HG03196 (cell line): ENCODE measurements around the gene GCNT2.
"Not testable (repeated sequence)": the region's sequence is repeated elsewhere in the genome, so short reads cannot be mapped to it uniquely, and the experiment has no call there.

ENCODE experiments used
- ATAC-seq: cut with Tn5 transposase; IDR thresholded peaks from one replicate; pipeline ENCODE4 v1.9.1; 2021; ENCODE audit not compliant: unreplicated experiment

GCNT2 gene

DNA sequence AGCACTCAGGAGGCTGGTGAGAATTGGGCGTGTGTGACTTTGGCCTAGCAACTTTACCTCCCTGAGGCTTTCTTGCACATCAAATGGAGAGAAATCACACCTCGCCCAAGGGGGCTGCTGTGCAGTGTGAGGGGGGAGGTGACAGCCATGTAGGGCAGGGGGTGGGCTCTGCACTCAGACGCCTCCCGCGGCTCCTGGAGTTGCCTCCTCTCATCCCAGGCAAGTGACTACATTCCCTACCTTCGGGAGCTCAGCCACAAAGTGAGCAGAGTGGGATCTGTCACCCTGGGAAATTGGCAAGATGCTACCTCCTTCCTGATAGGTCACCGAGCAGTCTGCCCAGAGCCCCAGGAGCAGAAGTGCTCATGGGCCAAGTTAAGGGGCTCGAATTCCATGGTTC is 56.0 kb downstream of the GCNT2 start:
- ATAC-seq, result no peak

DNA sequence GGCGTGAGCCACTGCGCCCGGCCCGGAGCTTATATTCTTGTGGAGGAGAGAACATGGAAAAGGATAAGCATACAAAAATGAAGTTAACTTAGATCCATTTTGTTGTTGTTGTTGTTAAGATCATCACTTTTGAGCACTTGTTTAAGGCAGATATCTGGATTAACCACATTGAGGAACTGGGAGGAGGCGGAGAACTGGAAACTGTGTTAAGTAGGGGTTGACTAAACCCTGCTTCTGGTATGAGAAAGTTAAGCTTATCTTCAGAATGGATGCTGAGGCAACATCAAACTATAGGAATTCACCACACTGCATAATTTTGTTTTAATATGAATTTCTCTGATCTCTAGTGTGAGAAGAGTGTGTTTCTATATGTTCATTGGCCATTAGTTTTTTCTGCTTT is 57.6 kb downstream of the GCNT2 start:
- no peak for ATAC-seq

DNA sequence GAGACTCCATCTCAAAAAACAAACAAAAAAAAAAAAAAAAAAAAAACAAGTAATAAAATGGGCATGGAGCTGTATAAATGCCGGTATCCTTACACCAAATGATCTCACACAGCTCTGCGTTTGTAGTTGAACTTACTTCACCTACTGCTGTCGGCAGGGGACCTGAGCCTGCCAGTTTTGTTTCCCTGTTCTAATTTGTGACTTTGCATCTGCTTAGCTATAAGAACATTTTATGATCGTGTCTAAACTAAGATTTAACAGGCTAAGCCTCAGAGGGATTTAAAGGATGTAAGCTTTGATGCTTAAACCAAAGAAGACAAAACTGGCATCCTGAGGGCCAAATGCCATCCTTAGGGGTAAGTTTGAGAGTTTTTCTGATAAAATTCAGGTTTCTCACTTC is 58.7 kb downstream of the GCNT2 start:
- ATAC-seq, result no peak

DNA sequence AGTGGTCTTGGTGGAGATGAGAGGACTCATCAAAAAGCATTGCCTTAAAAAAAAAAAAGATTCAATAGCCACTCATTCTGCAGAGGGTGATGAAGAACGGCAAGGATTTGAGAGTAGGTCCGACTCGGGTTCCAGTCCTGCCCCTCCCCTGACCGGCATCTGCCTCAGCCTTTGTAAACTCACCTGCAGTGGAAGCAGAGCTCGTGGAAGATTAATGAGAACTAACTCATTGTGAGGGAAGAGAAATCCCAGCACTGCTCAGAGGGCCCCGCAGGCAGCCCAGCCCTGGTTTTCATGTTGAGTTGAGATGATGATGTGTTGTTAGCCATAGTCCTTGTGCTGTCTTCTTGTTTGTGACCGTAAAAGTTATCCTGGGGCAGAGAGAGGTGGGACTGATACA is 59.4 kb downstream of the GCNT2 start:
- ATAC-seq, result no peak

DNA sequence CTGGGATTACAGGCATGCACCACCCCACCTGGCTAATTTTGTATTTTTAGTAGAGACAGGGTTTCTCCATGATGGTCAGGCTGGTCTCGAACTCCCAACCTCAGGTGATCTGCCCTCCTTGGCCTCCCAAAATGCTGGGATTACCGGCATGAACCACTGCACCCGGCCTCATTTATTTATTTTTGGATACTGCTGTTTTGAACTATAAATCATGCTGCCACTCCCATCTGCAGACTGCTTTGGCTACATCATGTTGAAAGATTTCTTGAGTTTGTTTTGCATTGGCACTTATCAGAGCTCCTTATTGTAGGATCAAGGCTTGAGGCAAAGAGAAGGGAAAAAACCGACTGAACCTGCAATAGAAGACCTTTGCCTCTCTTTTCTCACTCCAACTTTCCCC is 60.3 kb downstream of the GCNT2 start:
- not testable (repeated sequence) for ATAC-seq

DNA sequence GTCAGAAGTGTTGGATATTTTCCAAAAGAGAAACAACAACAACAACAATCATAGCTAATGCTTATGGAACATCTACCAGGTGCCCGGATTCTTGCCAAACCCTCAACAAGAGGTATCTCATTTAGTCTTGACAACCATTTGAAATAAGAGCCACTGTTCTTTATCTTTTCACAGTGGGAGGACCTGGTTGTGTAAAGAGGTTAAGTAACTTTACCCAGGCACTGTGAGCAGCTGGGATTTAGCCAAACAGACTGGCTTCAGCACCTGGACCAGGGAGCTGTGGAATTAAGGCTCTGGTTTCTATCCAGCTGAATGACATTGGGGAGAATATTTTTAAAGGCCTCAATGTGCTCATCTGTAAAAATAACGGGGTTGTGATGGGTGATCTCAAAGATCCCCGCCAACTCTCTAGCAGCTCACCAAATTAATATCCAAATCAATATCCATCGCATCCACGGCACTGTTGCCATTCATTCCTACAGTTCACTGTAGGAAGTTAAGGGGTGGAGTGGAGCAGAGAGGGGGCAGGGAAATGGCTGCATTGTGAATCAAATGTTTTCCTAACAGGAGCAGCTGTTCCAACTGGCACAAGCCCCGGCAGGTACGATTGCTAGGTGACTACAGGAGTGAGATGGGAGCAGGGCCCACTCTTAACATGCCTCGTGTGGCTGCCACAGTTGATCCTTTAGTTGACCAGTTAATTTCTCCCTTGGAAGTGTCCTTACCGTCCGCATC is 61.8 kb downstream of the GCNT2 start:
- no peak for ATAC-seq

DNA sequence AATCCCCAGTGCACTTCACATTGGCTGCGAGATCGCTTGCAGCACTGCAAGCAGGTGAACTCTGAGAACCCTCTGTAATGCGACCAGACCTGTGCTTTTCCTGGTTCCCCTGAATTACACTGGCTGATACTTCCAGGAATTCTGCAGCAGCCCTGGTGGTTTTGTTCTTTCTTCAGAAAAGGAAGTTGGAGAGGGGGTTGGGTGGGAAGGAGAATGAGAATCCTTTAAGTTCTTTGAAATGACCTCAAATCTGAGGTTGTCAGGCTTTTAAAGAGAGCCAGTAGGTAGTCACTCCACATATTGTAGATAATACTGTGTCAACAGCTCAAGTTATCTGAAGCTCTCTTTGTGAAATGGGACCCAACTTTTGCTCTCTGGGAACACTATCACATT is 62.4 kb downstream of the GCNT2 start:
- ATAC-seq, result no peak

DNA sequence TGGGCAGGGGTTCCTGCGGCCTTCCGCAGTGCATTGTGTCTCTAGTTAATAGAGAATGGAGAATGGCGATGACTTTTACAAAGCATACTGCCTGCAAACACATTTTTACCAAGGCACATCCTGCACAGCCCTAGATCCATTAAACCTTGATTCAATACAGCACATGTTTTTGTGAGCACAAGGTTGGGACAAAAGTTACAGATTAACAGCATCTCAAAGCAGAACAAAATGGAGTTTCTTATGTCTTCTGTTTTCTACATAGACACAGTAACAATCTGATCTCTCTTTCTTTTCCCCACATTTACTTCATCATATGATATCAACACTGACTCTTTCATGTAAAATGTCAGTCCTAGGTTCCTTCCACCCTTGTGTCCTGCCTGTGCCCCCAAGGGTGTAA is 63.5 kb downstream of the GCNT2 start:
- ATAC-seq, result no peak

DNA sequence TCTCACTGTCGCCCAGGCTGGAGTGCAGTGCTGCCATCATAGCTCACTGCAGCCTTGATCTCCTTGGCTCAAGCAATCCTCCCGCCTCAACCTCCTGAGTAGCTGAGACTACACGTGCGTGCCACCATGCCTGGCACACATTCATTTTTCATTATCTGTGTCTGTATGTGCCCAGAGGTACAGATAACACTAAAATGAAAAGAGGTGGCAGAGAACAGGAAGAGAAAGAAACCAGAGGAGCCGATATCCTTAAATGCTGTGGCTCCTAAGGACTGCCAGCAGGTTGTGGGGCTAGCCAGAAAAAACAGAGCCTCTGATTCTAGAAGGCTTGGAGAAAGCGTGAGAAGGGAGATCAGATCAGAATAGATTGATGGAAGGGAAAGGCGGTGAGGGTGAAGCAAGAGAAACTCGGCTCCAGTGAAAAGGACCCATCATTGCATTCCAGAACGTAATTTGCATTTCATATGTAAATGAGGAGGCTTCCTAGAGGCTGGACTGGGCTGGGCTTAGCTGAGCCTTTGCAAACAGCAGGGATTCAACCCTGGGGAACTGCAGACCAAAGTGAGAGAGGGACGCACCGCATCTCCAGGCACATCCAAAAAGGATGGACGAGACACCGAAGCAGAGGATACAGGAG is 64.2 kb downstream of the GCNT2 start:
- no peak for ATAC-seq

DNA sequence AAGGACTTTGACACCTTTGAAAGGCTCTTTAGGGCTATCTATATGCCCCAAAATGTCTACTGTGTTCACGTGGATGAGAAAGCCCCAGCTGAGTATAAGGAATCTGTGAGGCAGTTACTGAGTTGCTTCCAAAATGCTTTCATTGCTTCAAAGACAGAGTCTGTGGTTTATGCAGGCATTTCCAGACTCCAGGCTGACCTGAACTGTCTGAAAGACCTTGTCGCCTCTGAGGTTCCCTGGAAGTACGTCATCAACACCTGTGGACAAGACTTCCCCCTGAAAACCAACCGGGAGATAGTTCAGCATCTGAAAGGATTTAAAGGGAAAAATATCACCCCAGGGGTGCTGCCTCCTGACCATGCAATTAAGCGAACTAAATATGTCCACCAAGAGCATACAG is 65.2 kb downstream of the GCNT2 start:
- no peak for ATAC-seq

DNA sequence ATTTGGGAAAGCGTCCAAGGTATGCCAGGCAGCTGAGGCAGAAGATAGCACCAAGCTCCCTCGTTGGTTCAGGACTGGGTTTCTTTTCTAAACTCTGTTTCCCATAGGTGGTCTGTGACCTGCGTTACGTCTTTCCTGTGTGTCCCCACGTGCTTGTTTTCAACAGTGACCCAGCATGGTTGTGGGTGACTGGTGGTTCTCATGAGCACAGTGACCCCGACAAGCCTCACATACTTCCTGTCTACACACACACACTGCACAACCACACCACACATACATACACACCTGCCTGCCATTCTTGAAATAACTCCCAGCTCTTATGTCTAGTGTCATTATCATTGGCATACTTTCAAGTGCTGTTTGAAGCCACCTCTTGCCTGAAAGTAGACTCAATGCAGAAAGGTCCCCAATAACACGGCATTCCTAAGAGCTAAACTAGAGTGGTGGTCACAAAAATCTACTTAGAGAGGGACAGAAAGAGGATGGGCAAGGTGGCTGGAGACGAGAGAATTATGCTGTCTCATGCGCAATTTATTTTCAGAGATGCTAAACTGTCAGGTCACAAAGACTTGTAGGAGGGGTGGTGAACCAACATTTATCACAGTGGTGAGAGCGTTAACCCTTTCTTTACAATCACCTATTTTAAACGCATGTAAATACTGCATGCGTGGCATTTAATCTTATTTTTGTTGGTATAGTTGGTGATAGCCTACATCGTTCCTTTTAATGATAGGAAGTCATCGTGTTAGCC is 66.7 kb downstream of the GCNT2 start:
- ATAC-seq, result no peak

DNA sequence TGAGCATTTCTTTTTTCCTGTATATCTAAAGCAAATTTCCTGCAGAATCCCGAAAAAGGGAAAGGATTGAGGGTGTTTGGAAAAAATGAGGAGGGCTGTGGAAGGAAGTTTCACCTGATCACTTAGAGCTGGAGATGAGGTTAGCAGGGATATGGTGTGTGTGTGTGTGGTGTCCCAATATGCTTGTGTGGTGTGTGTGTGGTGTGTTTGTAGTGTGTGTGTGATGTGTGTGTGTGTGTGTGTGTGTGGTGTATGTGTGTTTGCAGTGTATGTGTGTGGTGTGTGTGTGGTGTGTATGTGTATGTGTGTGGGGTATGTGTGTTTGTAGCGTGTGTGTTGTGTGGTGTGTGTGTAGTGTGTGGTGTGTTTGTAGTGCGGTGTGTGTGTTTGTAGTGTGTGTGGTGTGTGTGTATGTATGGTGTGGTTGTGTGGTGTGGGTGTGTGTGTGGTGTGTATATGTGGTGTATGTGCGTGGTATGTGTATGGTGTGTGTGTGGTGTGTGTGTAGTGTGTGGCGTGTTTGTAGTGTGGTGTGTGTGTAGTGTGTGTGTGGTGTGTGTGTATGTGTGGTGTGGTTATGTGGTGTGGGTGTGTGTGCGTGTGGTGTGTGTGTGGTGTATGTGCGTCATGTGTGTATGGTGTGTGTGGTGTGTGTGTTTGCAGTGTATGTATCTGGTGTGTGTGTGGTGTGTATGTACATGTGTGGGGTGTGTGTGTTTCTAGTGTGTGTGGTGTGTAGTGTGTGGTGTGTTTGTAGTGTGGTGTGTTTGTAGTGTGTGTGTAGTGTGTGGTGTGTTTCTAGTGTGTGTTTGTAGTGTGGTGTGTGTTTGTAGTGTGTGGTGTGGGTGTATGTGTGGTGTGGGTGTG is 67.6 kb downstream of the GCNT2 start:
- no peak for ATAC-seq

DNA sequence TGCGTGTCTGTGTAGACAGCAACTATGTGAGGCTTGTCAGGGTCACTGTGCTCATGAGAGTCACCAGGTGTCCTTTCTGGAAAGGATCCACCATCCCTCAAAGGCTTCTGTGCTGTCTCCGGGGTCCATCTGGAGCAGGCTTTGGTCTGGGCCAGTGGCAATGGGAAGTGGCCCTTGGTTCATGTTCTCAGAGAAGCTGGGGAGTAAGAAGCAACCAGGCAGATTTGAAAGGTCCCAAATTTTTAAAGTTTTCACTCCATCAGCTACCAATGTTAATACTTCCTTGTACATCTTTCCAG is 68.2 kb downstream of the GCNT2 start:
- ATAC-seq, result no peak

DNA sequence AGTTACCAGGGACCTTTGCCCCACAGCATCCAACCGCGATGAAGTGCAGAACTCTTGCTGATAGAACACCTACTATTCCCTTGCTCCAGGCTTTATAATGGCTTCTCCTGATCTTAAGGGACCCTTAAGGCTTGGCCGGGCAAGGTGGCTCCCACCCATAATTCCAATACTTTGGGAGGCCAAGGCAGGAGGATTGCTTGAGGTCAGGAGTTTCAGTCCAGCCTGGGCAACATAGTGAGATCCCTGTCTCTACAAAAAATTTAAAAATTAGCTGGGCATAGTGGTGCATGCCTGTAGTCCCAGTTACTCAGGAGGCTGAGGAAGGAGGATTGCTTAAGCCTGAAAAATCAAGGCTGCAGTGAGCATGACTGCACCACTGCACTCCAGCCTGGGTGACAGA is 68.8 kb downstream of the GCNT2 start:
- ATAC-seq, result no peak

DNA sequence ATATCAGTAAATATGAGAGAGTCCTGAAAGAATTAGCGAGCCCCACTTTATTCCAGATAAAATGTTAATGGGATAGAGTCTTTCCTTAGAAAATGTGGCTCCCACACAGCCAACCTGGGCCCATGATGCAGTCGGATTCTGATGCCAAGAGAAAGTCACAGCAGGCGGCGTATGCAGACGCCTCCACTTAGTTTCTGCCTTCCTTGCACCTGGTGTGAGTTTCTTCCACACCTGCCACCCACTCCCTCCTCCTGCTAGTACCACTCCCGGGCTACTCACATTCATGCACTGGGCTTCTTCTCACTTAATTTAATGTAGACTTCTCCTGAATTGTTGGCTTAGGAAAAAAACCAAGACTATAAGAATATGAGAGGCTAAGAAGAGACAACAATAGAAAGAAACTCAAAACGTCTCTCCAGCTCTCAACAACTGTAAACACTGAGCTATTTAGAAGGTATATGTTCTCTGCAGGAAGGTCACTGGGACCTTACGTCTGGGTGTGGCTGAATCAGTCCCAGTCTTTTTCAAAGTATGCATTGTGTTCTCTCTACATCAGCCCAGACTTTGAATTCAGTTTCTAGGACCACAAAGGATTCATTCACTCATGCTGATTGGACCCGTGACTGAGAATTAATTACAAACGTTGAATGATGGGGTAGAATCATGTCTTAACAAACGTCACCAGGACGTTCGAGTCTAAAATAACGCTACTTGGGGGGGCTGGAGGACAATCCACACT is 70.4 kb downstream of the GCNT2 start:
- no peak for ATAC-seq

DNA sequence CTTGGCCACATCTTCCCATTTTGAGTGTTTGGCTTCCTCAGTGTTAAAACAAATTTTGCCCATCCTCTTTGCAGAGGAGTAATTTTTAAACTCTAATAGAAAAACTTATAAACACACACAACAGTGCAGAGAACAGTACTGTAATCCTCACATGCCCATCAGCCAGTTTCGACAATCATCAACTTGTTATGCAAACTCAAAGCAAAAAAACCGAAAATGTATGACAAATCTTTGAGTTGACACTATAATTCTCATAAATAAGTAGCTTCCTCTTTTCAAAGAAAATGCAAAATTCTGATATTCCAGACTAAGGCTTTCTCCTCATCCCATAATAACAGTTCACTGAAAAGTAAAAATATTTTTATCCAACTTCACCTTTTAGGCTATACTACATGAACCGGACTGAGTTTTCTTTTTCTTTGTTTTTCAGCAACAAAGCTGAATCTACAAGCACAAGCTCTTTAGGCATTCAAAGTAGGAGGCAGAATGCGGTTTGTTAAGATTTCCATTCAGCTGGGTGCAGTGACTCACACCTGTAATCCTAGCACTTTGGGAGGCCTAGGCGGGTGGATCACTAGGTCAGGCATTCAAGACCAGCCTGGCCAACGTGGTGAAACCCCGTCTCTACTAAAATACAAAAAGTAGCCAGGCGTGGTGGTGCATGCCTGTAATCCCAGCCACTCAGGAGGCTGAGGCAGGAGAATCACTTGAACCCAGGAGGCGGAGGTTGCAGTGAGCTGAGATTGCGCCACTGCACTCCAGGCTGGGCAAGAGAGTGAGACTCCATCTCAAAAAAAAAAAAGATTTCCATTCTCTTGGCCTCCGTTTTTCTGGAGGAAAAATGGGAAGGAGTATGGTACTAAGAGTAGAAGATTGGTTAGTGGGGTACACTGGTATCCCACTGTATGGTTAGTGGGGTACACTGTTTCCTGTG is 74.8 kb downstream of the GCNT2 start:
- ATAC-seq, result no peak

DNA sequence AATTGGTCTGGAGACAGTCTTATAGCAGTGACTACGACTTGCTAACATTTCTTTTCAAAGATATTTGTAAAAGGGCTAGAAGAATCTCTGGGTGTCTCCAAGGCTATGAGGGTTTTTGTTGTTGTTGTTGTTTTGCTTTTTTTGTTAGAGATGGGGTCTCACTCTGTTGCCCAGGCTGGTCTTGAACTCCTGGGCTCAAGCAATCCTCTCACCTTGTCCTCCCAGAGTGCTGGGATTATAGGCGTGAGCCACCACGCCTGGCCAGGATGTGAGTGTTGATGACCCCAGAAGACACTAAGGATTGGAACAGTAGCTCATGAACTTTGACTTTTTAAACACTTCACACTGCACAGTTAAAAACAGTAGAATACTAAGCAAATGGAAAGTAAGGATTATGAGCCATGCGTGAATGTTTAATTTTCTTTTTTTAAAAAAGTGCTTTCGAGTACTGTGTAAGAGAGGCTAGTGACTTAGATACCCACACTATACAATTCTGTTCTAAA is 76.4 kb downstream of the GCNT2 start:
- ATAC-seq, result no peak

DNA sequence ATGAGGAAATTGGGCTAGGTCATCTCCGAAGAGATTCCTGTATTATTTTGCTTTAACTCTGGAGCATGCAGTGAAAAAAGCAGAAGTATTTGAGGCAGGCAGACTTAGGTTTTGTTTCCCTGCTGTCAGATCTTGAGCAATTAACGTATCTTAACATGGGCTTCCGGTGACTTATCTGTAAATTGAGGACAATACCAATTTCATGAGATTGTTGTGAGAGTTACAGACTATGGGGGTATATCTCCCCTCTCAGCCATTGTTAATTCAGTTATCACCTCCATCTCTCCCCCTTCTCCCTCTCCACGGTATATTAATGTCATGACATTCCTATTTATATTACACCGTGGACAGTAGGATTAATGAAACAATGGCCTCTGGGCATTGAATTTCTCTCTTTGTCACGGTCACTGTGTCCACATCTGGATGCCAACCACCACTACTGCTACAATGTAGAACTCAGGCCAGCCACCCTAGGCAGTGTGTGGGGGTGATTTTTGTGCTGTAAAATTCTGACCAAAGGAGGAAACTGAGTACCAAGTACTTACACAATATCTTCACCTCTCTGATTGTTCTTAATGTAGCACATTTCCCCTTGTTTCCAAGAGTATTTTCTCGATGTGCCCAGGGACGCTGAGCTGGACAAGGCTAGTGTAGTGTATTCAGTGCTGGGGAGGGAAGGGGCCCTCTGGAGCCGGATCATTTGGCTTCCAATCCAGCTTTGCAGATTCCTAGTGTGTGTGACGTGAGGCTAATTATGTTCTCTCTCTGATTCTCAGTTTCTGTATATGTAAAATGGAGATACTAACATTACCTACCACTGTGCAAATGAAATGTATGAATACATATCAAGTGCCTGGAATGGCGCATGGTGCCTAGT is 77.2 kb downstream of the GCNT2 start:
- ATAC-seq, result no peak

DNA sequence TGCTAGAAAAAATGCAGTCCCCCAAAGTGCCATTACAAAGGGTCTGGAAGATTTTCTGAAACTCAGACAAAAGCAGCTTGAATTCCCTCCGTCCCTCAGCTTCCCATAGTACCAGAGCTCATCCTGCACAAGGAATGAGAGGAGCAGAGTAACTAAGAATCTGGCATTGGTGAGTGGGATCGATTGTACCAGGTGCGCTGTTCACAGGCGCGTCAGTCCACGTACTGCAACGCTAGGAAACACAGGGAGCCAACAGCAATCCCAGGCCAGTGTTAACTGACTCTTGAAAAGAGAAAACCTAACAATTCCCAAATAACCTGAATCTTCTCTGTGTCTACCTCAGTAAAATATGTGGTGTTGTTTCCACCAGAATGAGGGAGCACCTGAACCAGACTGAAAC is 77.9 kb downstream of the GCNT2 start:
- no peak for ATAC-seq
